ENCODE results near the gene DPH7. TPM values are rescaled to one million over a fixed set of nuclear protein-coding genes. Genes with fewer than 3 reads are reported as not detected.
"Not testable (repeated sequence)": the region's sequence is repeated elsewhere in the genome, so short reads cannot be mapped to it uniquely, and the experiment has no call there.

DPH7 gene
- total RNA-seq, 1 donor from 2014 or later, result 21.8 TPM

GRCh38 chr9:137583347-137583746, 4.6 kb upstream of the DPH7 start:
- DNase-seq (no peak), ATAC-seq (no peak)
- intact Hi-C loops (cut with micrococcal nuclease), result no loop called here

GRCh38 chr9:137582286-137582860, 3.6 kb upstream of the DPH7 start:
- ATAC-seq (no peak), DNase-seq (no peak)
- intact Hi-C loops (cut with micrococcal nuclease), result no loop called here

GRCh38 chr9:137581361-137582285, 2.9 kb upstream of the DPH7 start:
- intact Hi-C loops (cut with micrococcal nuclease), result no loop called here
- no peak for ATAC-seq
- DNase-seq, result no peak

- intact Hi-C loops (cut with micrococcal nuclease), result no loop called here
- no peak for DNase-seq
- ATAC-seq, result no peak
Measured at GRCh38 chr9:137580954-137581322, 2.2 kb upstream of the DPH7 start.

GRCh38 chr9:137580209-137580953, 1.7 kb upstream of the DPH7 start:
- intact Hi-C loops (cut with micrococcal nuclease), result no loop called here
- ATAC-seq (no peak), DNase-seq (peak; percentile 28)

- ATAC-seq, result no peak
- intact Hi-C loops (cut with micrococcal nuclease), result no loop called here
- no peak for DNase-seq
Measured at GRCh38 chr9:137579259-137579604, 507 bp upstream of the DPH7 start.

- intact Hi-C loops (cut with micrococcal nuclease), result no loop called here
- DNase-seq (peak; percentile 53), ATAC-seq (peak; percentile 65)
Measured at GRCh38 chr9:137575716-137576411, 2.9 kb downstream of the DPH7 start.

- ATAC-seq, result no peak
- intact Hi-C loops (cut with micrococcal nuclease), result no loop called here
- no peak for DNase-seq
Measured at GRCh38 chr9:137575364-137575715, 3.4 kb downstream of the DPH7 start.

- DNase-seq, result no peak
- intact Hi-C loops (cut with micrococcal nuclease), result no loop called here
- ATAC-seq, result no peak
Measured at GRCh38 chr9:137574192-137574591, 4.5 kb downstream of the DPH7 start.

- ATAC-seq (no peak), DNase-seq (no peak)
- intact Hi-C loops (cut with micrococcal nuclease), result no loop called here
Measured at GRCh38 chr9:137570566-137570965, 8.2 kb downstream of the DPH7 start.

- DNase-seq (no peak), ATAC-seq (no peak)
- intact Hi-C loops (cut with micrococcal nuclease), result no loop called here
Measured at GRCh38 chr9:137569609-137570203, 9.0 kb downstream of the DPH7 start.

GRCh38 chr9:137568445-137568844, 10.3 kb downstream of the DPH7 start:
- intact Hi-C loops (cut with micrococcal nuclease); DNase-seq; ATAC-seq: not testable (repeated sequence)

- intact Hi-C loops (cut with micrococcal nuclease), result no loop called here
- no peak for DNase-seq
Measured at GRCh38 chr9:137564817-137565411, 13.8 kb downstream of the DPH7 start.

GRCh38 chr9:137564134-137564533, 14.6 kb downstream of the DPH7 start:
- no peak for ATAC-seq
- intact Hi-C loops (cut with micrococcal nuclease), result no loop called here
- DNase-seq, result no peak

More at GRCh38 chr9:137564817-137565411, 13.8 kb downstream of the DPH7 start:
- ATAC-seq, result no peak

- intact Hi-C loops (cut with micrococcal nuclease), result no loop called here
- no peak for ATAC-seq
Measured at GRCh38 chr9:137558127-137558526, 20.6 kb downstream of the DPH7 start.

GRCh38 chr9:137556069-137556838, 22.5 kb downstream of the DPH7 start:
- DNase-seq, result no peak
- ATAC-seq, result peak; percentile 7
- intact Hi-C loops (cut with micrococcal nuclease), result no loop called here

More at GRCh38 chr9:137558127-137558526, 20.6 kb downstream of the DPH7 start:
- DNase-seq, result no peak

GRCh38 chr9:137555179-137555578, 23.5 kb downstream of the DPH7 start:
- DNase-seq (no peak), ATAC-seq (no peak)
- intact Hi-C loops (cut with micrococcal nuclease), result no loop called here

- intact Hi-C loops (cut with micrococcal nuclease), result no loop called here
- DNase-seq, result no peak
- ATAC-seq, result no peak
Measured at GRCh38 chr9:137554349-137554748, 24.4 kb downstream of the DPH7 start.

All from left ventricle myocardium superior (tissue), 1 donor.